ENCODE results near the gene SERPINA12. TPM values are rescaled to one million over a fixed set of nuclear protein-coding genes. Genes with fewer than 3 reads are reported as not detected.

The SERPINA12 gene
- total RNA-seq, 4 donors from 2014 or later = not detected

GRCh38 chr14:94448071-94448808, 61.0 kb downstream of the SERPINA12 start:
- Histone ChIP-seq H3K4me3 (no peak overlapping the region), H3K4me1 (no peaks in the 10 kb centered on the region), H3K27ac (no peak overlapping the region), H3K9me3 (no peaks in the 10 kb centered on the region), H3K27me3 (peaks cover 4% of the 10 kb centered on the region), H3K36me3 (no peaks in the 10 kb centered on the region)
- intact Hi-C loops (cut with DNase I; ENCODE audit: low total_unique reads) (no loop called here), in situ Hi-C loops (cut with MboI; ENCODE audit: low pct_ligation_motif_present in 1 of 4, low pct_unique_long_range_greater_than_20kb in 1 of 4, low sequenced_read_pairs in 3 of 4) (no loop called here)
- DNase-seq = no peak
- WGBS, 2 donors (ENCODE audit: low coverage in 1 of 2) = 51% methylated on average over 14 of the region's 14 CpGs; no CpG with 5 or more reads in 1 of the 2 donors
- TF ChIP-seq EP300 (IDR thresholded peaks at IDR 0.05; ENCODE audit: low read depth) = no peak
- TF ChIP-seq CTCF (IDR thresholded peaks at IDR 0.05) = no peak
- TF ChIP-seq POLR2AphosphoS5 (IDR thresholded peaks at IDR 0.05) = no peak
- TF ChIP-seq POLR2A (IDR thresholded peaks at IDR 0.05) = no peak

GRCh38 chr14:94447206-94447605, 62.1 kb downstream of the SERPINA12 start:
- 61 to 82% methylated on average over 1 to 3 of the region's 3 CpGs for WGBS, 2 donors (ENCODE audit: low coverage in 1 of 2)
- in situ Hi-C loops (cut with MboI; ENCODE audit: low pct_ligation_motif_present in 1 of 4, low pct_unique_long_range_greater_than_20kb in 1 of 4, low sequenced_read_pairs in 3 of 4) = no loop called here
- intact Hi-C loops (cut with DNase I; ENCODE audit: low total_unique reads) = no loop called here

GRCh38 chr14:94446126-94446525, 63.1 kb downstream of the SERPINA12 start:
- no peaks in the 10 kb centered on the region for H3K4me1 ChIP-seq
- intact Hi-C loops (cut with DNase I; ENCODE audit: low total_unique reads) = no loop called here
- in situ Hi-C loops (cut with MboI; ENCODE audit: low pct_ligation_motif_present in 1 of 4, low pct_unique_long_range_greater_than_20kb in 1 of 4, low sequenced_read_pairs in 3 of 4) = no loop called here
- no peak for DNase-seq
- no peaks in the 10 kb centered on the region for H3K9me3 ChIP-seq
- TF ChIP-seq CTCF (IDR thresholded peaks at IDR 0.05) = no peak
- TF ChIP-seq EP300 (IDR thresholded peaks at IDR 0.05; ENCODE audit: low read depth) = no peak
- no peak for TF ChIP-seq POLR2AphosphoS5 (IDR thresholded peaks at IDR 0.05)
- TF ChIP-seq POLR2A (IDR thresholded peaks at IDR 0.05) = no peak
- H3K4me3 ChIP-seq = no peak overlapping the region
- H3K27me3 ChIP-seq = no peaks in the 10 kb centered on the region
- WGBS, 2 donors (ENCODE audit: low coverage in 1 of 2) = 75 to 100% methylated on average over 1 to 4 of the region's 4 CpGs
- H3K27ac ChIP-seq = no peak overlapping the region
- H3K36me3 ChIP-seq = no peaks in the 10 kb centered on the region

More at GRCh38 chr14:94447206-94447605, 62.1 kb downstream of the SERPINA12 start:
- DNase-seq = no peak
- Histone ChIP-seq H3K4me1 (no peaks in the 10 kb centered on the region), H3K36me3 (no peaks in the 10 kb centered on the region), H3K9me3 (no peaks in the 10 kb centered on the region), H3K4me3 (no peak overlapping the region), H3K27me3 (no peaks in the 10 kb centered on the region), H3K27ac (no peak overlapping the region)
- TF ChIP-seq POLR2A (IDR thresholded peaks at IDR 0.05) = no peak
- TF ChIP-seq CTCF (IDR thresholded peaks at IDR 0.05) = no peak
- no peak for TF ChIP-seq EP300 (IDR thresholded peaks at IDR 0.05; ENCODE audit: low read depth)
- no peak for TF ChIP-seq POLR2AphosphoS5 (IDR thresholded peaks at IDR 0.05)

GRCh38 chr14:94445003-94445402, 64.3 kb downstream of the SERPINA12 start:
- Histone ChIP-seq H3K4me3 (no peak overlapping the region), H3K27ac (no peak overlapping the region), H3K27me3 (no peaks in the 10 kb centered on the region), H3K36me3 (no peaks in the 10 kb centered on the region), H3K4me1 (no peaks in the 10 kb centered on the region), H3K9me3 (no peaks in the 10 kb centered on the region)
- TF ChIP-seq POLR2A (IDR thresholded peaks at IDR 0.05) (no peak), CTCF (IDR thresholded peaks at IDR 0.05) (no peak), POLR2AphosphoS5 (IDR thresholded peaks at IDR 0.05) (no peak), EP300 (IDR thresholded peaks at IDR 0.05; ENCODE audit: low read depth) (no peak)
- in situ Hi-C loops (cut with MboI; ENCODE audit: low pct_ligation_motif_present in 1 of 4, low pct_unique_long_range_greater_than_20kb in 1 of 4, low sequenced_read_pairs in 3 of 4) = no loop called here
- intact Hi-C loops (cut with DNase I; ENCODE audit: low total_unique reads) = no loop called here
- DNase-seq = no peak
- WGBS, 2 donors (ENCODE audit: low coverage in 1 of 2) = 60 to 67% methylated on average over 1 of the region's 1 CpG

All from transverse colon (tissue), 4 donors.